K562 (cell line): ENCODE data around the gene SPATA16. TPM values are rescaled to one million over a fixed set of nuclear protein-coding genes. Genes with fewer than 3 reads are reported as not detected.

Source experiments
- ATAC-seq: fragments of 200-7000 bp; cut with Tn5 transposase; 3 replicates; pipeline ENCODE4 v1.9.1; 2020; ENCODE audit warnings: moderate library complexity
- BruUV-seq: library from RNA; stranded (reverse); fragments of 400-500 nt; replicated peaks from 2 replicates; lab custom pipeline; 2021; lab: Mats Ljungman, UMichigan
- CTCF ChIA-PET: fragments of 300-600 bp; formaldehyde crosslinking; extraction: SDS; loops from one replicate; lab custom pipeline; 2021; ENCODE audit warnings: low intra/inter-chr PET ratio; lab: Yijun Ruan, JAX
- POLR2A ChIA-PET: fragments of 300-600, 350-650 bp; sonication (Branson Sonifier 250); formaldehyde crosslinking; extraction: SDS; loops from one replicate; lab custom pipeline; 2021; ENCODE audit warnings: antibody characterized with exemption, inconsistent platforms; lab: Yijun Ruan, JAX
- DNase-seq, 4 experiments: peaks; one replicate each; pipeline versions ENCODE4 v3.0.0 to v3.0.0-alpha.2; 2011 to 2018; ENCODE audit warnings: low spot score in 3 of 4, mixed read lengths in 3 of 4; ENCODE audit errors: extremely low read depth in 1 of 4
- FAIRE-seq: peaks from 2 replicates; lab custom pipeline; 2011; peaks lifted over from hg19 to GRCh38; lab: Jason Lieb, UNC
- H2AFZ ChIP-seq: 2 replicates; pipeline ENCODE4 v1.6.0; 2011; ENCODE audit warnings: low read depth, low read length, control low read depth, inconsistent platforms
- H3K27ac ChIP-seq: fragments of 200-600 bp; 3 replicates; pipeline ENCODE4 v1.8.0; 2011; ENCODE audit warnings: low read depth, mild to moderate bottlenecking, control low read depth, inconsistent platforms, low read length, moderate library complexity, mixed read lengths; ENCODE audit errors: extremely low read depth
- H3K27me3 ChIP-seq, 2 experiments: fragments of 300-600 bp in 1 of 2; 2 replicates in 1 of 2; 3 replicates in 1 of 2; pipeline versions ENCODE4 v1.6.0 to v1.8.0; 2011; ENCODE audit warnings: inconsistent platforms in 2 of 2, low read length in 2 of 2, mild to moderate bottlenecking in 1 of 2, mixed read lengths in 1 of 2, moderate library complexity in 1 of 2; ENCODE audit not compliant: control insufficient read depth in 2 of 2, insufficient read depth in 2 of 2
- H3K36me3 ChIP-seq: fragments of 300-600 bp; 3 replicates; pipeline ENCODE4 v1.8.0; 2011; ENCODE audit warnings: mild to moderate bottlenecking, low read length, inconsistent platforms; ENCODE audit not compliant: control insufficient read depth, insufficient read depth
- H3K4me1 ChIP-seq, 2 experiments: fragments of 200-600 bp in 1 of 2; replicated peaks in 1 of 2; 2 replicates in 1 of 2; 3 replicates in 1 of 2; pipeline versions ENCODE4 v1.5.1 to v1.8.0; 2011; ENCODE audit warnings: inconsistent platforms in 2 of 2, low read length in 2 of 2, mild to moderate bottlenecking in 1 of 2, mixed read lengths in 1 of 2, moderate library complexity in 1 of 2; ENCODE audit not compliant: control insufficient read depth in 2 of 2, insufficient read depth in 2 of 2
- H3K4me2 ChIP-seq: 2 replicates; pipeline ENCODE4 v1.6.1; 2011; ENCODE audit warnings: low read length, control low read depth, inconsistent platforms, mixed read lengths; ENCODE audit not compliant: insufficient read depth
- H3K4me3 ChIP-seq: fragments of 200-600 bp; sonication (generic), shearing (Covaris generic); 2 replicates; pipeline ENCODE4 v1.5.1; 2016; ENCODE audit warnings: control low read depth, inconsistent platforms
- H3K79me2 ChIP-seq: fragments of 200-600 bp; 3 replicates; pipeline ENCODE4 v1.8.0; 2011; ENCODE audit warnings: low read length, inconsistent platforms; ENCODE audit not compliant: control insufficient read depth, insufficient read depth
- H3K9ac ChIP-seq, 2 experiments: 2 replicates each; pipeline versions ENCODE4 v1.6.0 to v1.6.1; 2011; ENCODE audit warnings: low read depth in 2 of 2, low read length in 2 of 2, control low read depth in 1 of 2, inconsistent platforms in 1 of 2, mild to moderate bottlenecking in 1 of 2, mixed read lengths in 1 of 2; ENCODE audit not compliant: insufficient read depth in 1 of 2
- H3K9me1 ChIP-seq: one replicate; pipeline ENCODE4 v1.6.0; 2011; ENCODE audit warnings: inconsistent platforms, mild to moderate bottlenecking, low read length, moderate library complexity; ENCODE audit not compliant: control insufficient read depth, insufficient read depth
- H3K9me3 ChIP-seq: replicated peaks from 2 replicates; pipeline ENCODE4 v1.5.1; 2011; ENCODE audit warnings: low read depth, low read length, inconsistent platforms; ENCODE audit not compliant: control insufficient read depth, insufficient read depth
- H4K20me1 ChIP-seq: replicated peaks from 2 replicates; pipeline ENCODE4 v1.6.1; 2011; ENCODE audit warnings: low read length, inconsistent platforms, mixed read lengths; ENCODE audit not compliant: control insufficient read depth, insufficient read depth
- ATF3 ChIP-seq, 2 experiments: fragments of 450-650 bp in 1 of 2; sonication (generic) in 1 of 2; formaldehyde crosslinking in 1 of 2; IDR thresholded peaks in 1 of 2; conservative IDR thresholded peaks in 1 of 2; 2 replicates each; pipeline versions ENCODE4 v1.6.1 to v1.8.1; 2016 to 2023; ENCODE audit warnings: mild to moderate bottlenecking in 2 of 2, moderate library complexity in 2 of 2, inconsistent platforms in 1 of 2, missing genetic modification reagents in 1 of 2
- CHD1 ChIP-seq: fragments of 200-600 bp; sonication (generic); IDR thresholded peaks from one replicate; pipeline ENCODE4 v1.6.1; 2012; ENCODE audit warnings: mild to moderate bottlenecking, moderate library complexity, low read length, inconsistent platforms
- CREB5 ChIP-seq: fragments of 250-450 bp; sonication (Bioruptor Pico); IDR thresholded peaks from 2 replicates; pipeline ENCODE4 v1.5.0; 2020; ENCODE audit warnings: mild to moderate bottlenecking
- FOXA1 ChIP-seq: fragments of 450-650 bp; IDR thresholded peaks from 2 replicates; pipeline ENCODE4 v1.6.1; 2016; ENCODE audit warnings: mild to moderate bottlenecking, borderline replicate concordance
- MCM2 ChIP-seq: fragments of 450-650 bp; IDR thresholded peaks from 2 replicates; pipeline ENCODE4 v1.6.1; 2017; ENCODE audit warnings: low read depth, mild to moderate bottlenecking
- NCOA2 ChIP-seq, 2 experiments: fragments of 450-650 bp; IDR thresholded peaks; 2 replicates each; pipeline ENCODE4 v1.6.1; 2018; ENCODE audit warnings: mild to moderate bottlenecking in 2 of 2, moderate library complexity in 1 of 2; ENCODE audit not compliant: partially characterized antibody in 2 of 2
- NFIC ChIP-seq: fragments of 450-650 bp; IDR thresholded peaks from 2 replicates; pipeline ENCODE4 v1.6.1; 2017; ENCODE audit warnings: mild to moderate bottlenecking, inconsistent platforms
- NR2C2 ChIP-seq, 2 experiments: fragments of 200-800 bp in 1 of 2; sonication (Bioruptor generic) in 1 of 2; sonication (generic) in 1 of 2; formaldehyde crosslinking in 1 of 2; IDR thresholded peaks; 2 replicates each; pipeline versions ENCODE4 v1.6.1 to v1.8.0; 2016 to 2022; ENCODE audit warnings: mild to moderate bottlenecking in 1 of 2, missing compliant biosample characterization in 1 of 2, missing genetic modification characterization in 1 of 2, missing genetic modification reagents in 1 of 2
- NR4A1 ChIP-seq, 2 experiments: fragments of 250-450 bp in 1 of 2; fragments of 450-650 bp in 1 of 2; sonication (Bioruptor Pico) in 1 of 2; IDR thresholded peaks; 2 replicates each; pipeline versions ENCODE4 v1.4.0 to v1.6.1; 2016 to 2020; ENCODE audit warnings: mild to moderate bottlenecking in 2 of 2, missing compliant biosample characterization in 1 of 2, missing genetic modification characterization in 1 of 2, moderate library complexity in 1 of 2
- POLR3A ChIP-seq: IDR thresholded peaks from 2 replicates; pipeline ENCODE4 v1.6.1; 2011; ENCODE audit warnings: borderline replicate concordance, mild to moderate bottlenecking, moderate library complexity; ENCODE audit not compliant: insufficient read length, insufficient read depth; ENCODE audit errors: extremely low read depth
- SAFB2 ChIP-seq: fragments of 200-400 bp; formaldehyde crosslinking; IDR thresholded peaks from 2 replicates; pipeline ENCODE4 v1.6.1; 2018; ENCODE audit warnings: borderline replicate concordance, low read length, low read depth, moderate library complexity; ENCODE audit not compliant: severe bottlenecking
- SMAD2 ChIP-seq: fragments of 150-350 bp; IDR thresholded peaks from 2 replicates; pipeline ENCODE4 v1.6.1; 2014; ENCODE audit warnings: low read depth, mild to moderate bottlenecking, low read length
- STAT5B ChIP-seq: fragments of 250-450 bp; sonication (Bioruptor Pico); IDR thresholded peaks from 2 replicates; pipeline ENCODE4 v1.8.0; 2021; ENCODE audit warnings: mild to moderate bottlenecking, inconsistent platforms
- TAF1 ChIP-seq: IDR thresholded peaks from 2 replicates; pipeline ENCODE4 v1.6.1; 2011; ENCODE audit warnings: mild to moderate bottlenecking, low read length, moderate library complexity; ENCODE audit not compliant: insufficient read depth, control insufficient read depth, severe bottlenecking; ENCODE audit errors: extremely low read depth
- TAL1 ChIP-seq: fragments of 450-650 bp; IDR thresholded peaks from 2 replicates; pipeline ENCODE4 v1.6.1; 2016; ENCODE audit warnings: mild to moderate bottlenecking
- TCF15 ChIP-seq: fragments of 250-450 bp; sonication (Bioruptor Pico); IDR thresholded peaks from 2 replicates; pipeline ENCODE4 v1.8.0; 2022; ENCODE audit warnings: moderate library complexity, mild to moderate bottlenecking, inconsistent platforms
- TEAD1 ChIP-seq, 2 experiments: fragments of 450-650 bp in 1 of 2; sonication (generic) in 1 of 2; formaldehyde crosslinking; IDR thresholded peaks; 2 replicates each; pipeline versions ENCODE4 v1.4.0 to v1.8.0; 2020 to 2022; ENCODE audit warnings: mild to moderate bottlenecking in 2 of 2, missing genetic modification reagents in 1 of 2
- ZBTB12 ChIP-seq: fragments of 250-450 bp; sonication (Bioruptor Pico); IDR thresholded peaks from 2 replicates; pipeline ENCODE4 v1.4.0; 2020
- ZNF316 ChIP-seq: fragments of 450-650 bp; IDR thresholded peaks from 2 replicates; pipeline ENCODE4 v1.6.1; 2016
- WGBS: fragments of 100-300 bp; shearing (Covaris generic); methylation state at CpG from one replicate; pipeline ENCODE4 v1.1.6; 2016; ENCODE audit warnings: low coverage, mixed read lengths; ENCODE audit not compliant: insufficient coverage; ENCODE audit errors: missing lambda C conversion rate; 5-methylcytosine and 5-hydroxymethylcytosine counted together
- in situ Hi-C: fragments of 300-500 bp; cut with MboI; formaldehyde crosslinking; loops from 4 replicates; pipeline ENCODE4 v1.15.0; 2018; ENCODE audit warnings: inconsistent platforms, mixed read lengths
- intact Hi-C: fragments of 100-400 bp; cut with micrococcal nuclease; formaldehyde crosslinking; loops from 2 replicates; pipeline ENCODE4 v1.14.2; 2022
- polyA plus RNA-seq, 8 experiments: library from polyadenylated mRNA; depleted of rRNA in 4 of 8; stranded (reverse) in 5 of 8; unstranded in 3 of 8; fragments of >200 nt; fragmentation: Nextera tagmentation in 2 of 8; fragmentation: Illumina TruSeq in 1 of 8; extraction: Ambion mirVana in 2 of 8; extraction: Trizol in 1 of 8; gene quantifications; 2 replicates each; pipeline versions ENCODE4 v1.2.1 to v1.2.3, GENCODE V29; 2011 to 2014; ENCODE audit warnings: inconsistent platforms in 1 of 8, missing spikeins in 1 of 8
- total RNA-seq, 7 experiments: library from RNA; depleted of rRNA in 6 of 7; stranded (reverse); fragments of >200 nt in 6 of 7; fragmentation: Illumina TruSeq in 2 of 7; extraction: Trizol in 2 of 7; gene quantifications; 2 replicates each; pipeline versions ENCODE4 v1.2.1 to v1.2.3, GENCODE V29; 2011 to 2021; ENCODE audit warnings: low replicate concordance in 1 of 7

SPATA16 gene
- total and polyA plus RNA-seq, 9 of the 15 experiments (the other 6 are each of a cell fraction or from before 2014, with no cell fraction given), result not detected

GRCh38 chr3:172965256-172965655 lies 175.8 kb downstream of the SPATA16 start:
- H3K36me3 ChIP-seq, result no peaks in the 10 kb centered on the region
- no peaks in the 10 kb centered on the region for H3K79me2 ChIP-seq
- H3K27me3 ChIP-seq, result no peaks in the 10 kb centered on the region
- FAIRE-seq (peak; percentile 11), ATAC-seq (no peak), DNase-seq (no peak)
- 19% methylated on average over 2 of the region's 2 CpGs for WGBS
- no peak overlapping the region for H3K9ac ChIP-seq
- no peaks in the 10 kb centered on the region for H3K4me1 ChIP-seq
- H2AFZ ChIP-seq, result peak overlapping the region; percentile 7; the same call in 1 of the 2 replicates
- in situ Hi-C loops, result no loop called here
- no peak overlapping the region for H3K4me2 ChIP-seq
- H3K9me1 ChIP-seq, result no peaks in the 10 kb centered on the region
- no peak overlapping the region for H3K4me3 ChIP-seq
- no peak overlapping the region for H3K27ac ChIP-seq
- BruUV-seq, result no TSS peak
- no peaks in the 10 kb centered on the region for H4K20me1 ChIP-seq
- CTCF ChIA-PET, result no interaction called here
- intact Hi-C loops, result no loop called here
- POLR2A ChIA-PET, result interaction anchor here (1.2 to 1.3 kb wide), 2 partner anchors 10 to 13 kb away, joined by 3 to 4 read pairs; no protein-coding TSS in a partner anchor
- H3K9me3 ChIP-seq, result no peaks in the 10 kb centered on the region
- no peak for TF ChIP-seq FOXA1
- no peak for TF ChIP-seq POLR3A
- TF ChIP-seq STAT5B (CRISPR knock-in tag), result no peak
- TF ChIP-seq MCM2, result no peak
- no peak for TF ChIP-seq ZNF316
- TF ChIP-seq SAFB2, result no peak
- TF ChIP-seq CREB5 (CRISPR knock-in tag), result no peak
- no peak for TF ChIP-seq CHD1
- TF ChIP-seq NR2C2 (CRISPR knock-in tag; IDR thresholded peaks at IDR 0.05), result no peak
- TF ChIP-seq NR2C2 (tag; IDR thresholded peaks at IDR 0.05), result no peak
- no peak for TF ChIP-seq NFIC
- TF ChIP-seq ZBTB12 (CRISPR knock-in tag), result no peak
- TF ChIP-seq ATF3 (IDR thresholded peaks at IDR 0.05), result no peak
- no peak for TF ChIP-seq ATF3 (CRISPR knock-in tag; conservative IDR thresholded peaks at IDR 0.05)
- no peak for TF ChIP-seq TEAD1 (CRISPR knock-in tag; IDR thresholded peaks at IDR 0.05)
- TF ChIP-seq TCF15, result no peak
- TF ChIP-seq SMAD2, result no peak
- TF ChIP-seq NCOA2 (IDR thresholded peaks at IDR 0.05; ENCODE audit: partially characterized antibody in 2 of 2), result no peak
- TF ChIP-seq TAL1, result no peak
- TF ChIP-seq NR4A1 (CRISPR knock-in tag; IDR thresholded peaks at IDR 0.05), result no peak
- no peak for TF ChIP-seq NR4A1 (tag; IDR thresholded peaks at IDR 0.05)
- TF ChIP-seq TAF1, result no peak
